Tongue (tissue), 2 donors: ENCODE results near the gene BUD13. TPM values are rescaled to one million over a fixed set of nuclear protein-coding genes. Genes with fewer than 3 reads are reported as not detected.
"Not testable (repeated sequence)": the region's sequence is repeated elsewhere in the genome, so short reads cannot be mapped to it uniquely, and the experiment has no call there.

Experiments used
- DNase-seq: peaks from one replicate; pipeline ENCODE4 v3.0.0-alpha.2; 2015
- total RNA-seq: library from RNA; depleted of rRNA; stranded (reverse); fragments of >200 nt; gene quantifications from one replicate; pipeline ENCODE4 v1.2.3, GENCODE V29; 2014

BUD13 gene
- total RNA-seq: 18.7 TPM

DNA sequence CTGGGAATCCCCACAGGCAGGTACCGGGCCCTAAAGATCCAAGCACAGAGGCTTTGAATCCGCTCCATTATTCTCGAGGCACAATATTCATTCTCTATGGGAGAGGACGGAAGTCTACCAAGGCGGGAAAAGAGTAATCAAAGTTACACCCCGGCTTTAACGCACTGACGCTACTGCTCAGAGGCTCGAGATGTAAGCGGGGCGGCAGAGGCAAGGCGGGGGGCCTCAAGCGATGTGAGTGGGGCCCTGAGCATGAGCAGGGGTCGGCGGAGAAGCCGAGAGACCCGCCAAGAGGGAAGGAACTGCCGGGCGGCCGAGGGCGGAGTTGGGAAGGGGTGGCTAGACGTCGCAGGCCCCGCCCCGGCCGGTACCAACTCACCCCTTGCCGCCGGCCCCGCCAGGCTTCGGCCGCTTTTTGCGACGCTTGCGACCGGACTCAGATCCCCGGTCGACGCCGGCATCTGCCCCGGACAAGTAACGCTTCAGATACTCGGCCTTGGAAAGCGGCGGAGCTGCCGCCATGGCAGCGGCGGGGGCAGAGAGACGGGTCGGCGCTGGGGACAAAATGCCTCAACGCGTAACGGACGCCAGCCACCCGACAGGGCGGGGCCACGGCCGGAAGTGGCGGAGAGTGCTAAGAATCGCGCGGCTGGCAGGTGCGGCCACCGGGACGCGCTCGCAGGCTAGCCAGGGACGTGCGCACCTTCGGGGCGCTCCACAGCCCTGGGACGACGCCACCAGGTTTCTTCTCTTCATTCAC, at the start of gene BUD13:
TSS of gene BUD13 (minus strand) at position 545 of the 760 bp plus-strand sequence. CDS start at position 522, 23 bp downstream.
- DNase-seq: peak; percentile 93

- no peak for DNase-seq
These were observed 49.8 kb upstream of the BUD13 start for GRCh38 chr11:116822575-116822974.

- DNase-seq: no peak
These were observed 48.5 kb upstream of the BUD13 start for GRCh38 chr11:116821050-116821918.

DNA sequence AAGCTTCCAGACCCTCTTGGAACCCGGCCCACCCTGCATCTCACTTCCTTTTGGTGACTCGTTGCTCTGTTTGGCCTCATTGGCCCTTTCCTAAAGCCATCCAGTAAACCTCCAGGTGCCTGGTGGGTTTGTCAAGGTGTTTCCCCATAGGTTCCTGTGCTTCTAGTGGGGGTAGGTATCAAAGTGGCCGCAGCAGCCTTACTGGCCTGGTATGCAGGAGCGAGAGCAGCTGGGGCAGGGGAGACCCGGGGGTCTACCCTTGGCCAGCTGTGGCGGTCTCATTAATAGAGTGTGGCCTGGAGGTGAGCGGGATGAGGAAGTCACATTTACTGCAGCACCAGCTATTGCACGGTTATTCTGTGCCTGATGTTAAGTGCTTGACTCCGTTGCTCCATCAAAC, 46.3 kb upstream of the BUD13 start:
- no peak for DNase-seq

DNA sequence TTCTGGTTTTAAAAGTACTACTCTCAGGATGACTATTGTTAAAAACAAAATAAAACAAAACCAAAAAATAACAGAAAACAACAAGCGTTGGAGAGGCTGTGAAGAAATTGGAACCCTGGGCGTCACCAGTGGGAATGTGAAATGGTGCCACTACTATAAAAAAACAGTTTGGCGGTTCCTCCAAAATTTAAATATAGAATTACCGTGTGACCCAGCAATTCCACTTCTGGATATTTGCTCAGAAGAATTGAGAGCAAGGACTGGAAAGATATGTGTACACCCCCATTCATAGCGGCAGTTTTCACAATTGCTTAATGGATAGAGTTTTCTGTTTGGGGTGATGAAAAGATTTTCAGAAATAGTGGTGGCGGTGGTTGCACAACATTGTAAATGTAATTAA, 41.7 kb upstream of the BUD13 start:
- no peak for DNase-seq

DNA sequence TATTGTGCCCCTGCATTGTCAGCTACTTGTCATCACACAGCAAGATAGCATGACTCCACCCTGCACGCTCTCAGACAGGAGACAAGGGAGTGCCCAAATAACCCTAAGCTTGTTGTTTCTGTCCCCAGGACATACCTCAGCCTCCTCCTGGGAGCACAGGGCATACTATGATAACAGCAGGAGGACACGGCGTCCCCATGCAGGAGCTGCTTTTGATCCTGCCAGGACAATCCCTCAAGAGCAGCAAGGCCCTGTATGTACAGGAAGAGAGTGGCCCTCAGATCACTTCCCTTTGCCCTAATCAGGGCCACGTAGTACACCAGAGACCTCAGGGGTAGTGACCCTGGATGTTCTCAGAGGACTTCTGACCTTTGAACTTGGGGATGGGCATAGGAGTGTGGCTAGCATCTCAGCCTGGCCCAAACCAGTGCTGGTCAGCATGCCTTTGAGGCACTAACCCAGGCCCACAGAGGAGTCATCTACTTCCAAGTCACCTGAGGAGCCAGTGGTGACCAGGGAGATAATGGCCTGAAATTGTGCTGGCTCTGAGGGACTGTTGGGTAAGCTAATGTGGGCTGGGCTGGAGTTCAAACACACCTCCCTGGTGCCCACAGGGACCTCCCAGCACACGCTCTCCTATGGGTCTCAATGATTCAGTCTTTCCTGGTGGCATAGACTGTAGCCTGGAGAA, 41.1 kb upstream of the BUD13 start:
- DNase-seq: no peak

DNA sequence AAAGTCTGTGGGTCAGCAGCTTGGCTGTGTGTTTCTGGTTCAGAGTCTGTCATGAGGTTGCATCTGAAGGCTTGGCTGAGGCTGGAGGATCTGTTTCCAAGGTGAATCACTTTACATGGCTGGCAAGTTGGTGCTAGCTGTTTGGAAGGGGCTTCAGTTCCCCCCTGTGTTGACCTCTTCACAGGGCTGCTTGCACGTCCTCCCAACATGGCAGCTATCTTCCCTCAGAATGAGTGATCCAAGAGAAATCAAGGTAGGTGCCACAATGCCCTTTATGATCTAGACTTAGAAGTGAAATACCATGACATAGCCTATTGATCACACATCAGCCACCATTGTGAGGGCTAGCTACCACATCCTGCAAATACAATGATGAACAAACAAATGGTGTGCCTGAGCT, 40.4 kb upstream of the BUD13 start:
- DNase-seq: no peak

- DNase-seq: no peak
These were observed 39.3 kb upstream of the BUD13 start for GRCh38 chr11:116812109-116812508.

- DNase-seq: no peak
These were observed 38.4 kb upstream of the BUD13 start for GRCh38 chr11:116811194-116811593.

- no peak for DNase-seq
These were observed 35.7 kb upstream of the BUD13 start for GRCh38 chr11:116808262-116809175.

DNA sequence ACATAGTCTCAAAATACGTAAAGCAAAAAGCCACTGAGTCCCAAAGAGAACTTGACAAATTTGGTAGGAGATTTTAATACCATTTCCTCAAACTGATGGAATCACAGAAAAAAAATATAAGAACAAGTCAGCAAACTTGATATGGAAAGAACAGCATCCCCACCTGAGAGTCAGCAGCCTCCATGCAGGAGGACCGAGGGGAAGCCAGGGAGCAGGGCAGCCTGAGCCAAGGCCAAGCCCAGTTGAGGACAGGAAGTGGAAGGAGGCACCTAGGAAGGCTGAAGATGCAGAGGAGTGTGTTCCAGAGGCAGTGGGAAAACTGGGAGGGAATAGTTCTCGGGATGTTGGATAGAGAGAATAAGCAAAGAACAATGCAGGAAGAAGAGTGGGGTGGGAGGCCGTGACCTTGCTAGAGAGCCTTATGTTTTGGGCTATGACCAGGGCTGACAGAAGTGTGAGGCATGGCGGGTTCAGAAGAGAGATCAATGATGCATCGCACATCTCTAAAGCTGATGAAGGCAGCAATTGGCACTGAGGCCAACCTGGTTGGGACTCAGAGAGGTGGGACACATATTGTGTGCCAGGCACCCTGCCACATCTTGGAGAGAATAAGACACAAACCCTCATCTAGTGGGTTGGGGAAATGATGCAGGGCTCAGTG, 34.9 kb upstream of the BUD13 start:
- DNase-seq: no peak

DNA sequence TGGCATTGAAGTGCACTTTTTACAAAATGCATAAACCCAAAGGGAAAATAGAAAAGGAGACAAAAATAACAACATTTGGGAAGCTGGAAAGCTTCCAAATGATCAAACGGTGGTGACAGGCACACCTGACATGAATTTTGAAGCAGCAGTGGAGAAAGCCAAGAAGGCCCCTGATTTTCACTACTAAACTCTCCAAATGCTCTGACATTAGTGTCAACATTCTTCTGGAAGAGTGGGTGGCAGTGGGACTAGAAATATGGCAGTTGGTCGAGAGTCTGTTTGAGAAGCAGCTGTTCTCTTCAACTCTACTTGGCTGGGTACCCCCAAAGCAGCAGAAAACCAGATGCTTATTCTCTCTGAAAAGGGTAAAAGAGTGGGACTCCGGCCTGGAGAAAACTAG, 31.2 kb upstream of the BUD13 start:
- no peak for DNase-seq

DNA sequence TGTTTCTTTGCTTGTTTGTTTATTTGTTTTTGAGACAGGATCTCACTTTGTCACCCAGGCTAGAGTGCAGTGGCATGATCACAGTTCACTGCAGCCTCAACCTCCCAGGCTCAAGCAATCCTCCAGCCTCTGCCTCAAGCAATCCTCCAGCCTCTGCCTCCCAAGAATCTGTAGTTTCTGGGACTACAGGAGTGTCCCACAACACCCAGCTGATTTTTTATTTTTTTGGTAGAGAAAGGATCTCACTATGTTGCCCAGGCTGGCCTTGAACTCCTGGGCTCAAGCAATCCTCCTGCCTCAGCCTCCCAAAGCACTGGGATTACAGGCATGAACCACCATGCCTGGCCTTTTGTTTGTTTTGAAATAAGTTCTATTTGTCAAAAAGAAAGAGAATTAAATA, 28.9 kb upstream of the BUD13 start:
- not testable (repeated sequence) for DNase-seq

DNA sequence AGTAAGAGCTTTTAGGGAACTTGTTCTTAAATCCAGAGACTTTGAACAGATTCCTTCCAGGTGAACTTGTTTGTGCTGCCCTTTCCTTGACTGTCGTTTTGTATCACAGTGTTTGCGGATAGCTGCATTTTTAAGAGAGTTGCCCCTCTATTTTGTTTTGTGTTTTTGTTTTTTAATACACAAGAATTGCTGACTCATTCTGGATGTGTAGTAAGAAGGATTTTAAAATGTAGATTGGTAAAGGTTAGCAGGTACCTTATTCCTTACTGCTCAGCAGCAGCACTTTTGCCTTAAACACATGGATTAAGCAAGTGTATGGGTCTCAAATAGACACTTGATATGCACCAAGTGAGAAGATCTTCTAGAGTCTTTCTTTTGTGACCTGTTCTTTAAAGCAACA, 27.8 kb upstream of the BUD13 start:
- DNase-seq: no peak

- no peak for DNase-seq
These were observed 25.6 kb upstream of the BUD13 start for GRCh38 chr11:116798368-116798767.

GRCh38 chr11:116797816-116798215, 25.0 kb upstream of the BUD13 start:
- no peak for DNase-seq

GRCh38 chr11:116796548-116796947, 23.8 kb upstream of the BUD13 start:
- no peak for DNase-seq

GRCh38 chr11:116794851-116795250, 22.1 kb upstream of the BUD13 start:
- no peak for DNase-seq

DNA sequence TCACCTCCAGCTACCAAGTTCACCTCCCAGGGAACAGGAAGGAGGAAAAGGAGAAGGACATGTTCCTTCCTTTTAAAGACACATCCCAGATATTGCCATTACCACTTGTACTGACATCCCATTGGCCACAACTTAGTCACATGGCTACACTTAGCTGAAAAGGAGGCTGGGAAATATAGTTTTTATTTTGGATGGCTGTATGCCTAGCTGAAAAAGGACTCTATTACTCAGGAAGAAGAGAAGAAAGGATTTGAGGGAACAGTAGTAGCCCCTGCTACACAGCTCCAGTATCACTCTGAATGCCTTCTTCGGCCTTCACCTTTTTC, 20.9 kb upstream of the BUD13 start:
- DNase-seq: peak; percentile 12

- no peak for DNase-seq
These were observed 20.3 kb upstream of the BUD13 start for GRCh38 chr11:116792869-116793771.
